SK-N-SH treated with all-trans-retinoic acid at 6 μM for 48 hours (cell line): ENCODE data around the gene MUC12.

Source experiments
- ATAC-seq: fragments of 200-7000 bp; cut with Tn5 transposase; 3 replicates; pipeline ENCODE4 v1.9.1; 2020; ENCODE audit warnings: mild to moderate bottlenecking, moderate library complexity
- ARNTL ChIP-seq: fragments of 450-650 bp; formaldehyde crosslinking; IDR thresholded peaks from 2 replicates; pipeline ENCODE4 v1.5.0; 2020; ENCODE audit warnings: low read depth, mild to moderate bottlenecking, moderate library complexity, borderline replicate concordance
- BACH2 ChIP-seq: fragments of 250-450 bp; sonication (Bioruptor Pico); IDR thresholded peaks from 2 replicates; pipeline ENCODE4 v1.9.0; 2021; ENCODE audit warnings: mild to moderate bottlenecking, borderline replicate concordance
- CSDC2 ChIP-seq: fragments of 250-450 bp; sonication (Bioruptor Pico); IDR thresholded peaks from 2 replicates; pipeline ENCODE4 v1.5.0; 2020; ENCODE audit warnings: mild to moderate bottlenecking, moderate library complexity
- ESRRG ChIP-seq: fragments of 250-450 bp; sonication (Bioruptor Pico); IDR thresholded peaks from 2 replicates; pipeline ENCODE4 v1.6.1; 2021; ENCODE audit warnings: mild to moderate bottlenecking
- GLIS3 ChIP-seq: fragments of 250-450 bp; sonication (Bioruptor Pico); IDR thresholded peaks from 2 replicates; pipeline ENCODE4 v1.5.0; 2020; ENCODE audit warnings: mild to moderate bottlenecking, moderate library complexity
- ISL1 ChIP-seq: fragments of 250-450 bp; sonication (Bioruptor Pico); IDR thresholded peaks from 2 replicates; pipeline ENCODE4 v2.1.2; 2022; ENCODE audit warnings: mild to moderate bottlenecking, moderate library complexity
- OSR1 ChIP-seq: fragments of 250-450 bp; sonication (Bioruptor Pico); IDR thresholded peaks from 2 replicates; pipeline ENCODE4 v1.8.0; 2022; ENCODE audit warnings: moderate library complexity, mild to moderate bottlenecking, inconsistent platforms
- PPARA ChIP-seq: fragments of 250-450 bp; sonication (Bioruptor Pico); IDR thresholded peaks from 2 replicates; pipeline ENCODE4 v1.5.0; 2020; ENCODE audit warnings: mild to moderate bottlenecking, borderline replicate concordance
- RARB ChIP-seq: fragments of 250-450 bp; sonication (Bioruptor Pico); IDR thresholded peaks from 2 replicates; pipeline ENCODE4 v1.8.0; 2021; ENCODE audit warnings: mild to moderate bottlenecking, moderate library complexity
- SNAI2 ChIP-seq: fragments of 250-450 bp; sonication (Bioruptor Pico); IDR thresholded peaks from 2 replicates; pipeline ENCODE4 v1.5.0; 2020; ENCODE audit warnings: mild to moderate bottlenecking, moderate library complexity
- TCF4 ChIP-seq: fragments of 250-450 bp; sonication (Bioruptor Pico); IDR thresholded peaks from 2 replicates; pipeline ENCODE4 v1.8.0; 2021; ENCODE audit warnings: mild to moderate bottlenecking, moderate library complexity, borderline replicate concordance
- TOX ChIP-seq: fragments of 250-450 bp; sonication (Bioruptor Pico); IDR thresholded peaks from 2 replicates; pipeline ENCODE4 v1.8.0; 2021; ENCODE audit warnings: mild to moderate bottlenecking, moderate library complexity, borderline replicate concordance
- ZC3H10 ChIP-seq: fragments of 250-450 bp; sonication (Bioruptor Pico); IDR thresholded peaks from 2 replicates; pipeline ENCODE4 v1.5.1; 2021; ENCODE audit warnings: mild to moderate bottlenecking, moderate library complexity
- ZFP3 ChIP-seq: fragments of 250-450 bp; sonication (Bioruptor Pico); IDR thresholded peaks from 2 replicates; pipeline ENCODE4 v1.5.0; 2020; ENCODE audit warnings: mild to moderate bottlenecking, moderate library complexity
- ZFP30 ChIP-seq: fragments of 450-650 bp; formaldehyde crosslinking; IDR thresholded peaks from 2 replicates; pipeline ENCODE4 v1.5.0; 2022; ENCODE audit warnings: mild to moderate bottlenecking, moderate library complexity
- ZNF565 ChIP-seq: fragments of 450-650 bp; formaldehyde crosslinking; conservative IDR thresholded peaks from 2 replicates; pipeline ENCODE4 v1.5.0; 2020; ENCODE audit warnings: low read depth, mild to moderate bottlenecking, moderate library complexity
- ZNF70 ChIP-seq: fragments of 450-650 bp; formaldehyde crosslinking; IDR thresholded peaks from 2 replicates; pipeline ENCODE4 v1.5.0; 2020; ENCODE audit warnings: mild to moderate bottlenecking, moderate library complexity
- ZNF8 ChIP-seq: fragments of 450-650 bp; formaldehyde crosslinking; IDR thresholded peaks from 2 replicates; pipeline ENCODE4 v1.5.0; 2020; ENCODE audit warnings: mild to moderate bottlenecking, moderate library complexity
- TF ChIP-seq, protein P1 (sequence below): fragments of 250-450 bp; sonication (Bioruptor Pico); IDR thresholded peaks from 2 replicates; pipeline ENCODE4 v1.8.0; 2021; ENCODE audit warnings: low read depth, mild to moderate bottlenecking, moderate library complexity, borderline replicate concordance
- TF ChIP-seq, protein P2 (sequence below): fragments of 250-450 bp; sonication (Bioruptor Pico); IDR thresholded peaks from 2 replicates; pipeline ENCODE4 v1.5.1; 2020; ENCODE audit warnings: low read depth, mild to moderate bottlenecking, moderate library complexity
- TF ChIP-seq, protein P3 (sequence below): fragments of 250-450 bp; sonication (Bioruptor Pico); IDR thresholded peaks from 2 replicates; pipeline ENCODE4 v1.5.1; 2021; ENCODE audit warnings: mild to moderate bottlenecking, moderate library complexity
- TF ChIP-seq, protein P4 (sequence below): fragments of 250-450 bp; sonication (Bioruptor Pico); IDR thresholded peaks from 2 replicates; pipeline ENCODE4 v1.8.0; 2020; ENCODE audit warnings: mild to moderate bottlenecking, moderate library complexity, borderline replicate concordance
- TF ChIP-seq, protein P5 (sequence below): fragments of 250-450 bp; sonication (Bioruptor Pico); IDR thresholded peaks from 2 replicates; pipeline ENCODE4 v1.5.0; 2020; ENCODE audit warnings: mild to moderate bottlenecking, moderate library complexity

Gene MUC12

DNA sequence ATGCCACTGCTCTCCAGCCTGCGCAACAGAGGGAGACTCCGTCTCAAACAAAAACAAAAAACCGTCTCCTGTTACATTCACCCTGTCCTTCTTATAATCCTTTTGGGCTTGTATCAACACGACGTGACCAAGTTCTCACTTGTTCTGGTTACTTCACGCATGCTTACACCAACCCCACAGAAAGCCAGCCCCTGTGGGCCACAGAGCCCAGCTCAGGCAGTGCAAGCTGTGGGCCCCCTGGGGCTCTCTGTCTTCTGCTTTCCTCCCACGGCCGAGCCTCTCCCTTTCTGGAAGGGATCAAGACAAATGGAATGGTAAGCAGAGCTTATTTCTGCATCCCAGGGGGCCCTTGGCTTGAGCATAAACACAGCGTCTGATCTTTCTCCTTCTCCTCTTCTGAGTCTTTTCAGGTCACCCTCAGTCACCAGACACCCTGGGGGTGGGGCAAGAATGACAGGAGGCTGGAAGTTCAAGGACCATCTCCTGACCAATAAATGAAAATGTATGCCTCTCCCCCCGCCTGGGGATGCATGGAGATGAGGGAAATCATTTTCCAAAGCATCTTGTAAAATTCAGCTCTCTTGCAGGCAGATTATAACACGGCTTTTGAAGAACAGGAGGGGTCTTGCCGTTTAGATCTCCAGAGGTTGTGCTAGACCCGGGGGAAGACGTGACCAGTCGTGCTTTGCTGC lies 96.9 kb downstream of the MUC12 start:
- no peak for ATAC-seq
- TF ChIP-seq ARNTL (CRISPR knock-in tag) (no peak), ZFP3 (CRISPR knock-in tag) (no peak), ZNF8 (CRISPR knock-in tag) (no peak), OSR1 (CRISPR knock-in tag) (no peak), PPARA (CRISPR knock-in tag) (no peak), RARB (no peak), TCF4 (CRISPR knock-in tag) (no peak), BACH2 (CRISPR knock-in tag) (no peak), ZC3H10 (no peak), CSDC2 (CRISPR knock-in tag) (no peak), ZNF565 (CRISPR knock-in tag) (no peak), ESRRG (CRISPR knock-in tag) (no peak), TOX (CRISPR knock-in tag) (no peak), GLIS3 (no peak)
- TF ChIP-seq, protein P1, sequence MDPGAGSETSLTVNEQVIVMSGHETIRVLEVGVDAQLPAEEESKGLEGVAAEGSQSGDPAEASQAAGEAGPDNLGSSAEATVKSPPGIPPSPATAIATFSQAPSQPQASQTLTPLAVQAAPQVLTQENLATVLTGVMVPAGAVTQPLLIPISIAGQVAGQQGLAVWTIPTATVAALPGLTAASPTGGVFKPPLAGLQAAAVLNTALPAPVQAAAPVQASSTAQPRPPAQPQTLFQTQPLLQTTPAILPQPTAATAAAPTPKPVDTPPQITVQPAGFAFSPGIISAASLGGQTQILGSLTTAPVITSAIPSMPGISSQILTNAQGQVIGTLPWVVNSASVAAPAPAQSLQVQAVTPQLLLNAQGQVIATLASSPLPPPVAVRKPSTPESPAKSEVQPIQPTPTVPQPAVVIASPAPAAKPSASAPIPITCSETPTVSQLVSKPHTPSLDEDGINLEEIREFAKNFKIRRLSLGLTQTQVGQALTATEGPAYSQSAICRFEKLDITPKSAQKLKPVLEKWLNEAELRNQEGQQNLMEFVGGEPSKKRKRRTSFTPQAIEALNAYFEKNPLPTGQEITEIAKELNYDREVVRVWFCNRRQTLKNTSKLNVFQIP (CRISPR knock-in tag), result no peak
- TF ChIP-seq, protein P2, sequence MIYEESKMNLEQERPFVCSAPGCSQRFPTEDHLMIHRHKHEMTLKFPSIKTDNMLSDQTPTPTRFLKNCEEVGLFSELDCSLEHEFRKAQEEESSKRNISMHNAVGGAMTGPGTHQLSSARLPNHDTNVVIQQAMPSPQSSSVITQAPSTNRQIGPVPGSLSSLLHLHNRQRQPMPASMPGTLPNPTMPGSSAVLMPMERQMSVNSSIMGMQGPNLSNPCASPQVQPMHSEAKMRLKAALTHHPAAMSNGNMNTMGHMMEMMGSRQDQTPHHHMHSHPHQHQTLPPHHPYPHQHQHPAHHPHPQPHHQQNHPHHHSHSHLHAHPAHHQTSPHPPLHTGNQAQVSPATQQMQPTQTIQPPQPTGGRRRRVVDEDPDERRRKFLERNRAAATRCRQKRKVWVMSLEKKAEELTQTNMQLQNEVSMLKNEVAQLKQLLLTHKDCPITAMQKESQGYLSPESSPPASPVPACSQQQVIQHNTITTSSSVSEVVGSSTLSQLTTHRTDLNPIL (CRISPR knock-in tag), result no peak

DNA sequence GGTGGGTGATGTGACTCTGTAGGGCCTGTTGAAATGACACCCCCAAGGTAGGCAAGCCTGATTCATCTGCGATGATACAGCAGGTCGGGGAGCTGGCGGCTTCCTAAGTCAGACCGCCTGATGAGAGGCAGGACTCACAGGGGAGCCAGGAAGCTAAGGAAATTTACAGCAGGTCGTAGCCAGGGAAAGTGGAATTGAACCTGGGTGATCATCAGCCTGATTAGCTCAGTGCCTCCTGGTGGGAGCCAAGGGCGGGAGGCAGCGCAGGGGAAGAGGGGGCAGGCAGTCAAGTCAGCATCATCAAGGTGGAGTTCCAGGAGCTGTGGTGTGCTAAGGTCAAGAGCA lies 97.4 kb downstream of the MUC12 start:
- ATAC-seq, result no peak
- no peak for TF ChIP-seq TCF4 (CRISPR knock-in tag)
- TF ChIP-seq ARNTL (CRISPR knock-in tag), result no peak
- no peak for TF ChIP-seq PPARA (CRISPR knock-in tag)
- TF ChIP-seq ISL1 (CRISPR knock-in tag), result no peak
- TF ChIP-seq, protein P3, sequence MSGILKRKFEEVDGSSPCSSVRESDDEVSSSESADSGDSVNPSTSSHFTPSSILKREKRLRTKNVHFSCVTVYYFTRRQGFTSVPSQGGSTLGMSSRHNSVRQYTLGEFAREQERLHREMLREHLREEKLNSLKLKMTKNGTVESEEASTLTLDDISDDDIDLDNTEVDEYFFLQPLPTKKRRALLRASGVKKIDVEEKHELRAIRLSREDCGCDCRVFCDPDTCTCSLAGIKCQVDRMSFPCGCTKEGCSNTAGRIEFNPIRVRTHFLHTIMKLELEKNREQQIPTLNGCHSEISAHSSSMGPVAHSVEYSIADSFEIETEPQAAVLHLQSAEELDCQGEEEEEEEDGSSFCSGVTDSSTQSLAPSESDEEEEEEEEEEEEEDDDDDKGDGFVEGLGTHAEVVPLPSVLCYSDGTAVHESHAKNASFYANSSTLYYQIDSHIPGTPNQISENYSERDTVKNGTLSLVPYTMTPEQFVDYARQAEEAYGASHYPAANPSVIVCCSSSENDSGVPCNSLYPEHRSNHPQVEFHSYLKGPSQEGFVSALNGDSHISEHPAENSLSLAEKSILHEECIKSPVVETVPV, result no peak
- TF ChIP-seq OSR1 (CRISPR knock-in tag), result no peak
- no peak for TF ChIP-seq RARB
- TF ChIP-seq, protein P4, sequence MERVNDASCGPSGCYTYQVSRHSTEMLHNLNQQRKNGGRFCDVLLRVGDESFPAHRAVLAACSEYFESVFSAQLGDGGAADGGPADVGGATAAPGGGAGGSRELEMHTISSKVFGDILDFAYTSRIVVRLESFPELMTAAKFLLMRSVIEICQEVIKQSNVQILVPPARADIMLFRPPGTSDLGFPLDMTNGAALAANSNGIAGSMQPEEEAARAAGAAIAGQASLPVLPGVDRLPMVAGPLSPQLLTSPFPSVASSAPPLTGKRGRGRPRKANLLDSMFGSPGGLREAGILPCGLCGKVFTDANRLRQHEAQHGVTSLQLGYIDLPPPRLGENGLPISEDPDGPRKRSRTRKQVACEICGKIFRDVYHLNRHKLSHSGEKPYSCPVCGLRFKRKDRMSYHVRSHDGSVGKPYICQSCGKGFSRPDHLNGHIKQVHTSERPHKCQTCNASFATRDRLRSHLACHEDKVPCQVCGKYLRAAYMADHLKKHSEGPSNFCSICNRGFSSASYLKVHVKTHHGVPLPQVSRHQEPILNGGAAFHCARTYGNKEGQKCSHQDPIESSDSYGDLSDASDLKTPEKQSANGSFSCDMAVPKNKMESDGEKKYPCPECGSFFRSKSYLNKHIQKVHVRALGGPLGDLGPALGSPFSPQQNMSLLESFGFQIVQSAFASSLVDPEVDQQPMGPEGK, result no peak
- no peak for TF ChIP-seq GLIS3
- TF ChIP-seq SNAI2 (CRISPR knock-in tag), result no peak
- TF ChIP-seq, protein P5, sequence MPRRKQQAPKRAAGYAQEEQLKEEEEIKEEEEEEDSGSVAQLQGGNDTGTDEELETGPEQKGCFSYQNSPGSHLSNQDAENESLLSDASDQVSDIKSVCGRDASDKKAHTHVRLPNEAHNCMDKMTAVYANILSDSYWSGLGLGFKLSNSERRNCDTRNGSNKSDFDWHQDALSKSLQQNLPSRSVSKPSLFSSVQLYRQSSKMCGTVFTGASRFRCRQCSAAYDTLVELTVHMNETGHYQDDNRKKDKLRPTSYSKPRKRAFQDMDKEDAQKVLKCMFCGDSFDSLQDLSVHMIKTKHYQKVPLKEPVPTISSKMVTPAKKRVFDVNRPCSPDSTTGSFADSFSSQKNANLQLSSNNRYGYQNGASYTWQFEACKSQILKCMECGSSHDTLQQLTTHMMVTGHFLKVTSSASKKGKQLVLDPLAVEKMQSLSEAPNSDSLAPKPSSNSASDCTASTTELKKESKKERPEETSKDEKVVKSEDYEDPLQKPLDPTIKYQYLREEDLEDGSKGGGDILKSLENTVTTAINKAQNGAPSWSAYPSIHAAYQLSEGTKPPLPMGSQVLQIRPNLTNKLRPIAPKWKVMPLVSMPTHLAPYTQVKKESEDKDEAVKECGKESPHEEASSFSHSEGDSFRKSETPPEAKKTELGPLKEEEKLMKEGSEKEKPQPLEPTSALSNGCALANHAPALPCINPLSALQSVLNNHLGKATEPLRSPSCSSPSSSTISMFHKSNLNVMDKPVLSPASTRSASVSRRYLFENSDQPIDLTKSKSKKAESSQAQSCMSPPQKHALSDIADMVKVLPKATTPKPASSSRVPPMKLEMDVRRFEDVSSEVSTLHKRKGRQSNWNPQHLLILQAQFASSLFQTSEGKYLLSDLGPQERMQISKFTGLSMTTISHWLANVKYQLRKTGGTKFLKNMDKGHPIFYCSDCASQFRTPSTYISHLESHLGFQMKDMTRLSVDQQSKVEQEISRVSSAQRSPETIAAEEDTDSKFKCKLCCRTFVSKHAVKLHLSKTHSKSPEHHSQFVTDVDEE (CRISPR knock-in tag), result no peak
- TF ChIP-seq ZNF565 (CRISPR knock-in tag), result no peak
- TF ChIP-seq ZNF70, result no peak
- TF ChIP-seq, protein P1 (CRISPR knock-in tag), result no peak
- no peak for TF ChIP-seq BACH2 (CRISPR knock-in tag)
- TF ChIP-seq ZNF8 (CRISPR knock-in tag), result no peak
- TF ChIP-seq ZFP30 (CRISPR knock-in tag), result no peak
- no peak for TF ChIP-seq CSDC2 (CRISPR knock-in tag)
- no peak for TF ChIP-seq ZC3H10
- TF ChIP-seq, all 23 proteins: peak for 0
